Measurements from ENCODE around the gene F10.

DNA sequence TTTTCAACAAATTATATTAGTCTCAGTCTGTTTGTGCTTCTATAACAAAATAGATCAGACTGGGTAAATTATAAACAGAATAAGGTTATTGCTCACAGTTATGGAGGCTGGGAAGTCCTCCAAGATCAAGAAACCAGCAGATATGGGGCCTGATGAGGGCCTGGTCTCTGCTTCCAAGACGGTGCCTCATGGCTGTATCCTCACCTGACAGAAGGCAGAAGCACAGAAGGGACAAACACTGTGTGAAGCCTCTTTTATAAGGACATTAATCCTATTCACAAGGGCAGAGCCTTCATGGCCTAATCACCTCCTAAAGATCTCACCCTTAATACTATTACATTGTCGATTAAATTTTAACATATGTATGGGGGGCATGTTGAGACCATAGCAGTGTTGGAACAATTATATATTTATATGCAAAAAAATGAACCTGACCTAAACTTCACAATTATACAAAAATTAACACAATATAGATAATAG is 12.7 kb downstream of the F10 start:
- TF ChIP-seq, protein P1, sequence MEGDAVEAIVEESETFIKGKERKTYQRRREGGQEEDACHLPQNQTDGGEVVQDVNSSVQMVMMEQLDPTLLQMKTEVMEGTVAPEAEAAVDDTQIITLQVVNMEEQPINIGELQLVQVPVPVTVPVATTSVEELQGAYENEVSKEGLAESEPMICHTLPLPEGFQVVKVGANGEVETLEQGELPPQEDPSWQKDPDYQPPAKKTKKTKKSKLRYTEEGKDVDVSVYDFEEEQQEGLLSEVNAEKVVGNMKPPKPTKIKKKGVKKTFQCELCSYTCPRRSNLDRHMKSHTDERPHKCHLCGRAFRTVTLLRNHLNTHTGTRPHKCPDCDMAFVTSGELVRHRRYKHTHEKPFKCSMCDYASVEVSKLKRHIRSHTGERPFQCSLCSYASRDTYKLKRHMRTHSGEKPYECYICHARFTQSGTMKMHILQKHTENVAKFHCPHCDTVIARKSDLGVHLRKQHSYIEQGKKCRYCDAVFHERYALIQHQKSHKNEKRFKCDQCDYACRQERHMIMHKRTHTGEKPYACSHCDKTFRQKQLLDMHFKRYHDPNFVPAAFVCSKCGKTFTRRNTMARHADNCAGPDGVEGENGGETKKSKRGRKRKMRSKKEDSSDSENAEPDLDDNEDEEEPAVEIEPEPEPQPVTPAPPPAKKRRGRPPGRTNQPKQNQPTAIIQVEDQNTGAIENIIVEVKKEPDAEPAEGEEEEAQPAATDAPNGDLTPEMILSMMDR (IDR thresholded peaks at IDR 0.05; ENCODE audit: insufficient read depth, low read length), result no peak
- no peak for TF ChIP-seq POLR2AphosphoS5 (IDR thresholded peaks at IDR 0.05; ENCODE audit: low read depth)
